HTERT RPE-1 (cell line): Measurements from ENCODE around the gene CAV3.
"Not testable (repeated sequence)": the region's sequence is repeated elsewhere in the genome, so short reads cannot be mapped to it uniquely, and the experiment has no call there.

ENCODE experiments used
- in situ Hi-C: fragments of 300-500 bp; cut with MboI; formaldehyde crosslinking; loops from 4 replicates; pipeline ENCODE4 v1.14.3; 2020; ENCODE audit warnings: low sequenced_read_pairs

CAV3 gene

DNA sequence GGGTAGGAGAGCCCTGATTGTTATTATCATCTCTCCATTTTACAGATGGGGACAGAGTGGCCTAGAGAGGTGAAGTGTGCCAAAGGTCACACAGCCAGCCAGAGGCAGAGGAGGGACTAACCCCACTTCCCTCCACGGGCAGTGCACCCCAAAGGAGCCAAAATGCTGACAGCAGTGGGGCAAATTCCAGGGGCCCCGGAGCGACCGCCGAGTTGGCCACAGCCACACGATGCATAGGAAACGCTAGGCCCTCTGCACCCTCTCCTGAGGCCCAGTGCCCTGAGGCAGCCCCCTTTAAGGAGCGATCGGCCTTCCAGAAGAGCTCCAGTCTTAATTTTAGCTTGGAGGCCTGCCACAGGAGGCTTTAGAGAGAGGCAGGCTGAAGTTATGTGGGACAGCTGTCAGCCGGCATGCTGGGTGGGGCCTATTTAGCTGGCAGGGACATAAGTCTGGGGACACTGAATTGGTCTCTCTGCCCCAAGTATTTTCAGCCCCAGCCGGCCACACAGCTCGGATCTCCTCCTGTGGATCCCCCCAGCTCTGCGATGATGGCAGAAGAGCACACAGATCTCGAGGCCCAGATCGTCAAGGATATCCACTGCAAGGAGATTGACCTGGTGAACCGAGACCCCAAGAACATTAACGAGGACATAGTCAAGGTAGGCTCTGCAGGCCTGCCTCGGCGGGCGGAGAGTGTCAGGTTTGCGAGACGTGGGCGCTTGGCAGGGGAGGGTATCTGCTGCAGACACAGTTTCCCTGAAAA lies at the start of gene CAV3:
CAV3 (plus strand) TSS at position 471 of the 763 bp plus-strand sequence; CDS start at position 546, 75 bp downstream.
- in situ Hi-C loops, result no loop called here

DNA sequence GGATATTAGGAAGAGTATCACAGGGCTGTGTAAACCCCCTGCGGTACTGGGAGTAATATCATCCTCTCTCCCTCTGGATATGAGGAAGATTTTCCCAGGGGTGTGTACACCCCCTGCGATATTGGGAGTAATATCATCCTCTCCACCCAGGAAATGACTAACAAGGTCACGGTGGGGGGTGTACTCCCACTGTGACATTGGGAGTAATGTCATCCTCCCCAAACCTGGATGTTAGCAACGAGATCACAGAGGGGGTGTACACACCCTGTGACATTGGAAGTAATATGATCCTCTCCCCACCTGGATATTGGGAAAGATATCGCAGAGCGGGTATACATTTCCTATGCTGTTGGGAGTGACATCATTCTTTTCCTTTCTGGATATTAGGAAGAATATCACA lies 48.6 kb upstream of the CAV3 start:
- in situ Hi-C loops, result not testable (repeated sequence)

DNA sequence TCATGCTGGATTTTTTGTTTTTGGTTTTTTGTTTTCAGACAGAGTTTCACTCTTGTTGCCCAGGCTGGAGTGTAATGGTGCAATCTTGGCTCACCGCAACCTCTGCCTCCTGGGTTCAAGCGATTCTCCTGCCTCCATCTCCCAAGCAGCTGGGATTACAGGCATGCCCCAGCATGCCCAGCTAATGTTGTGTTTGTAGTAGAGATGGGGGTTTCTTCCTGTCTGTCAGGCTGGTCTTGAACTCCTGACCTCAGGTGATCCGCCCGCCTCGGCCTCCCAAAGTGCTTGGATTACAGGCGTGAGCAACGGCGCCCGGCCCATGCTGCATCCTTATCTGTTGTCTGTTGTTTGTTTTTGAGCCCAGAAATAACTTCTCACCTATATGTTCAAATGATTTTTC lies 42.3 kb upstream of the CAV3 start:
- in situ Hi-C loops, result not testable (repeated sequence)

DNA sequence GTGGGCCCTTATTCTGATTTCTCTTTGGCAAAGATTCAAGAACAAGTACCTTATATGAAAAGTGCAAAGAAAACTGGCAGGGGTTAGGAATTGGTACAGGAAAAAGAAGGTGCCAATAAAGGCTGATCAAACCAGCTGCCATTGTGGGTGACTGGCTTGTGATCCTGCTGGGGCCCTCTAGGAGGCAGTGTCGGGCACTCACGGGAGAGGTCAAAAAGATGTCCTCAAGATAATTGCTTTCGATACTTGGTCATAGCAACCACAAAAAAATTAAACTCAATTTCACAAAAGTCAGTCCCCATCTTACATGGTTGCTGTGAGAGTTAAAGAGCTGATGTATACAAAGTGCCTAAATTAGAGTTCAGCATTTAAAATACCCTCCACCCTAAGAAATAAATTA lies 31.0 kb upstream of the CAV3 start:
- in situ Hi-C loops, result no loop called here

DNA sequence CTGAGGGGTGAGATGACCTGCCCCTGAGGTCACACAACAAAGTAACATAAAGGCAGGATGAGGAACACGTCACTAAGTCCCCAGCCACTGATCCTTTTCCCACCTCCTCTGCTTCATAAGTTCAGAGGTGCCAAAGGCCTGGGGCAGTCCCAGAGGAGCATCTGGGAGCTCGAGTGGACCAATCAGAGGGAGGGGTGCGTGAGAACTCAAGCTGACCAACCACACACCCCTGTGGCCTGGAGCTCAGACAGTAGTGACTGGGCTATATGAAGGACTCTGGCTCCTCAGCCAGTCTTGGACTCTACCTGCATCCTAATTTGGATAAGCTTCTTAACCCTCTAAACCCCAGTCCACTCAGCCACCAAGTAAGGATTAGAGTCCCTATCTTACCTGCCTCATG lies 28.0 kb upstream of the CAV3 start:
- in situ Hi-C loops, result no loop called here

DNA sequence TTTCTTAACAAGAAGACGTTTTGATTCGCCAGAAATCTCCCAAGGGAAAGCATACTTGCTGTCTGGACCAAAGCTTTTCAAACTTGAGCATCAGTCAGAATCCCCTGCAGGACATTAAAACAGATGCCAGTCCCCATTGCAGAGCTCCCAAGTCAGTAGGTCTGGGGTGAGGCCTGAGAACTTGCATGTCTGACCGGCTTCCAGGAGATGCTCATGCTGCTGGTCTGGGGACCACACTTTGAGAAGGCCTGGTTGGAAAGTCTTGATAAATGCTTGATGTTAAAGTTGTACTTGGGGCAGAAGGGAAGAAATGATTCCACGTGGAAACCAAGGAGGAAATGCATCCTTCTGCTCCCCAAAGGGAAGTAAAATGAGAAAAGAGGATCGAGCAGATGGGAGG lies 24.3 kb upstream of the CAV3 start:
- in situ Hi-C loops, result no loop called here

DNA sequence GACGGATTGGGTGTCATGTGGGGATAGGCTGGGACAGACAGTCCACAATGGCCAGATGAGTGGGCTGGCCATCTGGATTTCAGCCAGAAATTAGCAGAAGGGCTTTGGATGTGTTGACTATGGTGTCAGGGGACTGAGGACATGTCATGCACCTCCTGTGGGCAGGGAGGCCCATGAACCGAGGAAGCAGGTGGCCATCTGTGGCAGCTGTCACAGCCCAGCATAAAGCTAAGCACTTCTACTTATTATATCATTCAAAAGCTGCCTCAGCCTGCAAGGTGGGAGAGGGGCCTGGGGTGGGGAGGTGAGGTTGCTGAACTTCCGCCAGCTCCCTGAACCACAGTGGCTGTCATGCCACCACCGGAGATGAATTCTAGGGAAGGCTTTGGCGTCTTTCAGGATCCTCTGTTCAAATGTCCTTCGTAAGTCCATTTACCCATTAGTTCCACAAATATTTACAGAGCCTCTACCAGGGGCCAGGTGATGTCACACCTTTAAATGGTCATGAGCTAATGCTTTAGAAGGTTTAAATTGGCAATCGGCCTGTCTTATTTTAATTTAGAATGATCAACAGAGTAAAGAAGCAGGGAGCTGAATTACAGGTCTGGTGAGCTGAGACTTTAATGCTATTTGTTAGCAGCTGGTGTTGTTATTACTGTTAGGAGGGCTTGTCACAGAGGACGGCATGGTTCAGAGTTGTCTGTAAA lies 23.6 kb upstream of the CAV3 start:
- in situ Hi-C loops, result no loop called here

DNA sequence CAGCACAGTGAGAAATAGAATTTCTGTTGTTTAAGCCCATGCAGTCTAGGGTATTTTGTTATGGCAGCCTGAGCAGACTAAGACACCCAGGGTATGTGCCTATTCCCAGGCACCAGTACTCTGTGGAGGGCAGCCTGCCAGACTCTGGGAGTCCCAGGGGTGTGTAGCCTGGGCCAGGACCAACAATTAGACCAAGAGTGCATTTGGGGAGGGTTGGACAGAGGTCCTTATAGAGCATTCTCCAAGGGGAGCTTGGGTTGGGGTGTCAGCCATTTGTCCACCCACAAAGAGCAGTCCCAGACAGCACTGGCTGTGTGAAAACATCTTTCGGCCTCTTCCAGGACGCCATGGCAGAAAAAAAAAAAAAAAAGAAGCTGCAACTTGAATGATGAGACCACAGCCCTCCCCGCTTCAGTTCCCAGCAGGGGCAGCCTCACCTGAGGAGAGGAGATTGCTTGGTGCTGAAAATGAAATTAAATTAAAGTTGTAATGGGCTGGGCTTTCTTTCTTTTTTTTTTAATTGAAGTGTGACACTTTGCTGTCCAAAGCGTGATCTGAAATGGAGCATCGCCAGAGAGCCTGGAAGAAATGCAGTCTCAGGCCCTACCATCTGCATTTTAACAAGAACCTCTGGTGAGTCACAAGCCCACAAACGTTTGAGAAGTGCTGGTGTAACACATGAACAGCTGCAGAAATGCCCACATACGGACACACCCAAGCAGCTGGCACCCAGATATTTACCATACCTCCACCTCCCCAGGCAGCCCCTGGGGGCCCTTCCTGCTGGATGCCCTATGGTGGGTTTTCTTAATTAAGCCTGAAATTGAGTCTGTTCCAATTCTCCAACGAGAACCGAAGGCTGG lies 21.3 kb upstream of the CAV3 start:
- in situ Hi-C loops, result no loop called here

DNA sequence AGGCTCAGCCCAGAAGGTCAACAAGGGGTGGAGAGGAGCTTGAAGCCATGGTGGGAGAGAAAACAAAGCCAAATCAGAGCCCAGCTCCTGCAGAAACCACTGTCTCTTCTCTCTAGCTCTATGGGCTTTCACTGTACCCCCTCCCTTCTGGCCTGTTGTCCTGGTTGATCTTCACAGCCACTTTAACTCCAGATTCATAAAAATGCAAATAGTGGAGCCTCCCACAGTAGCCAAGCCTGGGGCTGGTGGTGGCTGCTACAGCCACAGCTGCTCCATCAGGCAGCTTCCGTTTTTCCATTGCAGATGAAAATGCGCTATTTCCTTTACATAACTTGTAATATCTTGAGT lies 20.7 kb upstream of the CAV3 start:
- in situ Hi-C loops, result no loop called here

DNA sequence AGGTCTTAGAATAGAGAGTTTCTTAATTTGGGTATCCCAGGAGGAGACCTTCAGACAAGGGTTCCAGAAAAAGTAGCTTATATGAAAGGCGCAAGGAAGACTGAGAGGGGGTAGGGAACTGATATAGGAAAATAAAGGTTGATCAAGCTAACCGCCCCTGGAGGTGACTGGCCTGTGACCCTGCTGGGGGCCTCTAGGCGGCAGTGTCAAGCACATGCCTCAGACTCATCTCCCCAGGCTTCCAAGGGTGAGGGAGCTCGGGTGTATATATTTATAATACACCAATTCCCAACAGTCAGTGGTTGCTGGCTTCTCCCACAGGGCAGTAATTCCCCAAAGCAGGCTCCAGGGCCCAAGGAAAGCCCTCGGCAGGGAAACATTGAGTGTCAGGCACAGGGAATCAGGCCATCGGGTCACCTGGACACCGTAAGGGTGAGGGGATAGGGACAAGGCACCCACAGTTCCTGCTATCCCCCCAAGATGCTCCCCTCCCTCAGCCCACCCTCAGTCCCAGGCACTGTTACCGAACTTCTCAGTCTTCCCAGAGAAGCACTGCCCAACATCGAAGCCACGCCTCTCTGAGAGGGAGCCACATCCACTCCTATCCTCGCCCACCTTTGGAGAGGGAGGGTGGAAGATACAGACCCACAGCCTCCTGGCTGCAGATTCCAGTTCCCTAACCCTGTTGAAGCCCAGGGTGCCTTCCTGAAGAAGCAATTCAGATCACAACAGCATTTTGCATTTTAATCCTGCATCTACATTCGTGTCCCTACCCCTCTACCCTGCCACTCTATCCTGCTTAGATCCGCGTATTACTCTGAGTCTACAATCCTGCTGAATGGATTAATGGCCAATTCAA lies 19.5 kb upstream of the CAV3 start:
- in situ Hi-C loops, result no loop called here

DNA sequence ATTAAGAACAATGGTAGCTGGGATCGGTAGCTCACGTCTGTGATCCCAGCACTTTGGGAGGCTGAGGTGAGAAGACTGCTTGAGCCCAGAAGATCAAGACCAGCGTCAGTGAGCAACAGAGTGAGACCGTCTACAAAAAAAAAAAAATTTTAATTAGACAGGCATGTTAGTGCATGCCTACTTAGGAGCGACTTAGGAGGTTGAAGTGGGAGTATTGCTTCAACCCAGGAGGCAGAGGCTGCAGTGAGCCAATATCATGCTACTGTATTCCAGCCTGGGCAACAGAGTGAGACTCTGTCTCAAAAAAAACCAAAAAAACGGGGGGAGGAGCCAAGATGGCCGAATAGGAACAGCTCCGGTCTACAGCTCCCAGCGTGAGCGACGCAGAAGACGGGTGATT lies 17.8 kb upstream of the CAV3 start:
- in situ Hi-C loops, result not testable (repeated sequence)

DNA sequence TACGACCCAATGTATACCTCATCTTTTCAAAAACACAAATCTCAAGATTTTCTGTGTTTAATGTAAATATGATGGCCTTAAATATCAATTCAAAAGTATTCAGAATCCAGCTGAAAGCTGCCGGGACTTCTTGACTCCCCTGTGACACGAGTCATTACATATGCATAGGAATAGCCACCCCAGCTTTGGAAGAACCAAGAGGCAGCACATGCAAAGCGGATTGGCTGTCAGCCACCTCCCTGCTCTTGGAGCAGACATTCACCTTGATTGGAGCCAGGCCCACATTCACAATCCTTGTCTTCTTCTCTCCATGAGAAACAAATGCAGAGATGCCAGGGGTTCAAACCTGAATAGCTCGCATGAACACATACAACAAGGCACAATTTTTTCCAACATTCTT lies 10.8 kb upstream of the CAV3 start:
- in situ Hi-C loops, result no loop called here

DNA sequence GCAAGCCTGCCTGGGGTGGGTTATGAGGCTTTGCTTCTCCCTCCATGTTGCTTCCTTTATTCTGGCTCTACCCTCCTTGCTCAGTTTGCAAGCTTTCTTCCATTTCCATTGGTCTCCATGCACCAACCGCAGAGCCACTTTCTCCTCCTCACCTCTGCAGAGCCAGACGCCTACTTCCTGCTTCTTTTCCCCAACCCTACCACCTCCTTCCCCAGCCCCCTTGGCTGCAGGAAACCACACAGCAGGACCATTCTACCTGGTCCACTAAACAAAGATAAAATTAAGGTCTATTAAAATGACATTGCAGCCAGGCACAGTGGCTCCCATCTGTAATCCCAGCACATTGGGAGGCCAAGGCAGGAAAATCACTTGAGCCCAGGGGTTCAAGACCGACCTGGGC lies 10.0 kb upstream of the CAV3 start:
- in situ Hi-C loops, result no loop called here

DNA sequence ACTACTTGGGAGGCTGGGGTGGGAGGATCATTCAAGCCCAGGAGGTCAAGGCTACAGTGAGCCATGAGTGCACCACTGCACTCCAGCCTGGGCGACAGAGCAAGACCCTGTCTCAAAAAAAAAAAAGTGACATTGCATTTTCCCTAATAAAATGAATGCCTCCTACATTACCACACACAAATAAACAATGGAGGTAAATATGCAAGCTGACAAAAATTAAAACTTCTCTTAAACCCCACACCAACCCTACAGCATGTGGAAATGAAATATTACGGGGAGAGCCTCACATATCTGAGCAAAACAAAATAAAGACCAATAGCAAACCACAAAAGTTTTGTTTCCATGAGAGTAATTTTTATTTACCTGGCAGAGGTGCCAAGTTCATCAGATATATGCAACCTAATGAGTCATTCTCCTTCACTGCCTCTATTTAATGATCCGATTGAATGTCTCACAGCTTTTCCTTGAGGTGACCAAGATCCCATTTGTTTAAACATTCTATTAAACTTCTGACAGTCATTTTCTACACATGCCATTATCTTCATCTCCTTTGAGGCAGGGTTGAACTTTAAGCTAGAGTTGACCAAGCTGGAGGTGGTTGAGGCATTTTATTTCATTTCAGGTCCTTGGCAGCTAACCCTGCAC lies 9.4 kb upstream of the CAV3 start:
- in situ Hi-C loops, result no loop called here

DNA sequence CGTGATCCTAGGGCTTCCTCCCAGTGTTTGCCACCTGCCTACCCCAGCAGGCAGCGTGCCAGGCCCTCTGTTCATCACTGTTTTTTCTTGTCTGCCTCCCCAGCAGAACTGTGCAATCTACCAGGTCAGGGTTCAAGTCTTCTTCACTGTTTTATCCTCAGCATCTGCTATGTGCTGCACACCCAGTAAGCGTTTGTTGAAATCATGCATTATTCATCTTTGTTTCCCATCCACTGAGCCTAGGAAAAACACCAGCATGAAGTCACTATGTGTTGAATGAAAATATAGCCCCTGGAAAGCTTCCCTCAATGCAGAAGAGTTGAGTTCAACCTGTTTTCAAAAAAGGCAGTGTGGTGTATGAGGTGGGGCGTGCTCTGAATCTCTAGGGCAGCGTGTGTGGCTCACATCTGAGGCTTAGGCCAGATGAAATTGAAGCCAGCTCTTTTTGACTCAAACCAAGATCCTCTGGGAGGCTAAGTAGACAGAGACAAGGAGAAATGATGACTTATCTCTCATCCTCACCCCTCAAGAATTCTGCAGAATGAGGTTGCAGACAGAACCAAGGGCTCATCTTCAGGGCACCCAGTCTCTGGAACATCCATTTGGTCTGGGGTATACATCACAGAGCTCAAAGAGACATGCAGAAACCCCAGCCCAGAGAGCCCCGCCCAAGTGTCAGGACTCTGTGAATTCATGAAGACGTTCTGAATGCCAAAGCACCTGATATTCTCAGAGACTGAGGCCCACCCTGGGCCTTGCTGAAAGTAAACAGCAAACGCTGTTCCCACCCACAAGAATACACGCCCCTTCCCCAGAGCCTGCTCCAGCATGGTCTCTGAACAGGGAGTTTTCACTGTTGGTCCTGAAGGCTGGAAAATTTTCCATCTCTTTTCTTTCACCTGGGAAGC lies 5.7 kb upstream of the CAV3 start:
- in situ Hi-C loops, result no loop called here

DNA sequence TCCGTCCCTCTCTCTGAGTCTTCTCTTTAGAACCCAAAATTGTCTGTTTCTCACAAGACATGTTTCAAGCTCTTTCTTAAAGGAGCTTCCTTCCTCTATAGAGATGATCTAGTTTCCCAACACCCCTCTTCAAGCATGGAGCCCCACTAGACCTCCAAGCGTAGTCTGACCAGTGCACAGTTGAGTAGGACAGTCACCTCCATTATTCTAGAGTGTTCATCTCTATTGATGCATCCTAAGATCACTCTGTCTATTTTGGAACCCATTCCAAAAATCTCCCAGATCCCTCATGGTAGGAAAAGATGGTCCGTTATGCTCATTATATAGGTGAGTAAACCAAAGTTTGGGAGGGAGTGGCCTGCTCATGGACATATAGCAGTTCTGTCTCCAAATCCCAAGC lies 4.1 kb upstream of the CAV3 start:
- in situ Hi-C loops, result no loop called here

DNA sequence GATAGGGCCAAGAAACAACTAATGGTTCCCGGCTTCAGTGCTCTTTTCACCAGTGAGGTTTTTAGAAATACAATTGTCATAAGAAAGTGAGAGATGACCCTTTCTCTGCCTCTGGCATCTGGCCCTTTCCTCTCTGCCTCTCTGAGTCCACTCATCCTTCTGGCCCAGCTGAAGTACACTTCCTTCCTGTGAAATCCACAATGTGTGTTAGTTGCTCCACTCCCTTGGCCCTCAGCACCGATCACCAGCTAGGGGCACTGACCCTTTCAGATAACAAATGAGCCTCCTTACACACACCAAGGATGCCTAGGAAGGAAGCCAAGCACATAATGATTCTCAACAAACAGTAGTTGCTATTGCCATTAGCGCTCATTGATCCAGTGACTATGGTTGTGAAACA lies 2.9 kb upstream of the CAV3 start:
- in situ Hi-C loops, result no loop called here

DNA sequence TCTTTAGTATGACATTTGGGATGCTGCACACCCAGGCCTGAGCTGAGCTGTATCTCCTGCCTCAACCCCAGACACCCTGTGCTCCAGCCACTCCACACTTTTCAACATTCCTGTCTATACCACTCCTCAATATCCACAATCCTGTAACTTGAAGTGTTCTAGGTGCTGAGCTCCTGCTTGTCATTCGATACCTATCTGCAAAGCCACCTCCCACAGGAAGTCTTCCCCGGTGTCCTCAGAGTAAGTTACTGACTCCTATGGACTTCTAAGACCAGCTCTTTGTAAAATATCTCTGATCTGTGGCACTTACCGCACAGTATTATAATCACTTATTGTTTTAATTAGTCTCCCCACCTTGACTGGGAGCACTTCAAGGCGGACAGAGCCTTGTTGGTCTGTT lies 1.2 kb upstream of the CAV3 start:
- in situ Hi-C loops, result no loop called here

DNA sequence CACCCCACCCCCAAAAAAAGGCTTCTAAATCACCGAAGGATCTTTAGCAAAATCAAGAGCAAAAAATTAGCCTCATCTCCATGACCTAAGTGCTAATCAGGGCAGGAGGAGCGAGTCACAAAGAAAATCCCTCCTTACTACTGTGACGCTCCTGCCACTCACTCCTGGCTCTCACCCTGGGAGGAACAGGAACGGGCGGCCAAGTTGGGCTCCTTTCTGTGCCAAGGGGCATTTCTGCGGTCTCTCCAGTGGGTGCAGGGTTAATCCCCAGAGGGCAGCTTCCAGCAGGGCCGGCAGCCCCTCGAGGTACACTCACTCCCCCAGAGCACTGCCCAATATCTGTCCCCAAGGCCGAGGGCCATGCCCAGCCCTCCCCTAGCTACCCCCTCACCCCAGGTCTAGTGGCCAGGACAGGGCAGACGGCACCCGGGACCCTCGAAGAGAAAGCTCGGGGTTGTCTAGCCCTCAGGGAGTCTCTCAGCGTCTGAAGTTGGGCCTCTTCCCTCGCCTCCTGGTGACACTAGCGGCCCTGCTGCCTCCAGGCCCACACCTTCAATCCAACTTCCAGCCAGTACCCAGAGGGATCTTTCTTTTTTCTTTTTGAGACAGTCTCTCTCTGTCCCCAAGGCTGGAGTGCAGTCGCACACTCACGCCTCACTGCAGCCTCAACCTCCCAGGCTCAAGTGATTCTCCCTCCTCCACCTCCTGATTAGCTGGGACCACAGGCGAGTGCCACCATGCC lies 706 bp downstream of the CAV3 start:
- in situ Hi-C loops, result no loop called here
